WTC11 (cell line): ENCODE data around the gene TP73. TPM values are rescaled to one million over a fixed set of nuclear protein-coding genes. Genes with fewer than 3 reads are reported as not detected.
A peak's percentile ranks its signal among the peaks of the same experiment; 100 is the strongest.

Experiments used
- ATAC-seq: fragments of 200-7000 bp; cut with Tn5 transposase; 2 replicates; pipeline ENCODE4 v1.10.0; 2021; ENCODE audit warnings: mild to moderate bottlenecking, moderate library complexity
- CTCF ChIA-PET: fragments of 300-600 bp; sonication (Branson Sonifier 250); formaldehyde crosslinking; loops from one replicate; lab custom pipeline; 2021; ENCODE audit warnings: antibody characterized with exemption; lab: Charles Lee
- POLR2A ChIA-PET: fragments of 350-600 bp; sonication (Branson Sonifier 250); formaldehyde crosslinking; loops from one replicate; lab custom pipeline; 2021; ENCODE audit warnings: antibody characterized with exemption; lab: Charles Lee
- DNase-seq: peaks from one replicate; pipeline ENCODE4 v3.0.0; 2021; ENCODE audit warnings: low spot score
- H3K27ac Mint-ChIP-seq: 2 replicates; pipeline ENCODE4 v1.8.0; 2021; ENCODE audit warnings: mixed read lengths
- H3K27me3 Mint-ChIP-seq: 2 replicates; pipeline ENCODE4 v1.8.0; 2021; ENCODE audit warnings: low read depth, mild to moderate bottlenecking, moderate library complexity, mixed read lengths
- H3K36me3 Mint-ChIP-seq: 2 replicates; pipeline ENCODE4 v1.8.0; 2021; ENCODE audit warnings: mixed read lengths
- H3K4me1 Mint-ChIP-seq: 2 replicates; pipeline ENCODE4 v1.8.0; 2022; ENCODE audit warnings: mixed read lengths
- H3K4me3 Mint-ChIP-seq: 2 replicates; pipeline ENCODE4 v1.8.0; 2021; ENCODE audit warnings: mild to moderate bottlenecking, moderate library complexity, mixed read lengths
- H3K9me3 Mint-ChIP-seq: 2 replicates; pipeline ENCODE4 v1.8.0; 2021; ENCODE audit warnings: mixed read lengths
- CREM ChIP-seq: sonication (generic); formaldehyde crosslinking; IDR thresholded peaks from 2 replicates; pipeline ENCODE4 v1.8.1; 2022; ENCODE audit warnings: mild to moderate bottlenecking, missing genetic modification reagents, moderate library complexity
- ELF4 ChIP-seq: sonication (generic); formaldehyde crosslinking; IDR thresholded peaks from 2 replicates; pipeline ENCODE4 v1.8.1; 2022; ENCODE audit warnings: low read depth, mild to moderate bottlenecking, moderate library complexity, missing genetic modification reagents
- FOXK1 ChIP-seq: sonication (generic); formaldehyde crosslinking; IDR thresholded peaks from 2 replicates; pipeline ENCODE4 v1.8.0; 2022; ENCODE audit warnings: mild to moderate bottlenecking, moderate library complexity, missing genetic modification reagents
- GRHL2 ChIP-seq: fragments of 250-450 bp; sonication (Bioruptor Pico); IDR thresholded peaks from 2 replicates; pipeline ENCODE4 v1.8.0; 2022; ENCODE audit warnings: mild to moderate bottlenecking, moderate library complexity; ENCODE audit not compliant: insufficient replicate concordance, severe bottlenecking
- GTF2I ChIP-seq: fragments of 250-450 bp; sonication (Bioruptor Pico); conservative IDR thresholded peaks from 2 replicates; pipeline ENCODE4 v1.4.0; 2021; ENCODE audit warnings: mild to moderate bottlenecking
- JAZF1 ChIP-seq: fragments of 250-450 bp; sonication (Bioruptor Pico); IDR thresholded peaks from 2 replicates; pipeline ENCODE4 v1.9.0; 2021; ENCODE audit warnings: moderate library complexity, mild to moderate bottlenecking, inconsistent platforms
- NFATC4 ChIP-seq: fragments of 250-450 bp; sonication (Bioruptor Pico); IDR thresholded peaks from 2 replicates; pipeline ENCODE4 v1.9.0; 2021; ENCODE audit warnings: mild to moderate bottlenecking
- NFYB ChIP-seq: sonication (generic); formaldehyde crosslinking; conservative IDR thresholded peaks from 2 replicates; pipeline ENCODE4 v1.8.0; 2022; ENCODE audit warnings: low read depth, missing genetic modification reagents
- NR3C1 ChIP-seq: sonication (generic); formaldehyde crosslinking; conservative IDR thresholded peaks from 2 replicates; pipeline ENCODE4 v1.8.1; 2023; ENCODE audit warnings: low read depth, mild to moderate bottlenecking, missing genetic modification reagents
- RELA ChIP-seq: sonication (generic); formaldehyde crosslinking; IDR thresholded peaks from 2 replicates; pipeline ENCODE4 v1.8.1; 2022; ENCODE audit warnings: missing genetic modification reagents, mild to moderate bottlenecking, borderline replicate concordance
- SMAD4 ChIP-seq: sonication (generic); formaldehyde crosslinking; IDR thresholded peaks from 2 replicates; pipeline ENCODE4 v1.8.0; 2022; ENCODE audit warnings: mild to moderate bottlenecking, missing genetic modification reagents
- ZNF138 ChIP-seq: sonication (generic); formaldehyde crosslinking; conservative IDR thresholded peaks from 2 replicates; pipeline ENCODE4 v1.8.1; 2022; ENCODE audit warnings: mild to moderate bottlenecking, moderate library complexity, missing genetic modification reagents
- ZNF423 ChIP-seq: fragments of 250-450 bp; sonication (Bioruptor Pico); IDR thresholded peaks from 2 replicates; pipeline ENCODE4 v2.1.2; 2022; ENCODE audit warnings: mild to moderate bottlenecking, moderate library complexity
- total RNA-seq: library from RNA; stranded (reverse); gene quantifications from 3 replicates; pipeline ENCODE4 v1.2.3, GENCODE V29; 2021
- TF ChIP-seq, protein P1 (sequence below): sonication (generic); formaldehyde crosslinking; IDR thresholded peaks from 2 replicates; pipeline ENCODE4 v1.8.0; 2022; ENCODE audit warnings: mild to moderate bottlenecking, missing genetic modification reagents
- TF ChIP-seq, protein P2 (sequence below): sonication (generic); formaldehyde crosslinking; IDR thresholded peaks from 2 replicates; pipeline ENCODE4 v1.8.1; 2022; ENCODE audit warnings: mild to moderate bottlenecking, moderate library complexity, missing genetic modification reagents
- TF ChIP-seq, protein P3 (sequence below): sonication (generic); formaldehyde crosslinking; IDR thresholded peaks from 2 replicates; pipeline ENCODE4 v1.8.0; 2023; ENCODE audit warnings: missing genetic modification reagents, mild to moderate bottlenecking, borderline replicate concordance
- TF ChIP-seq, protein P4 (sequence below): fragments of 250-450 bp; sonication (Bioruptor Pico); IDR thresholded peaks from 2 replicates; pipeline ENCODE4 v1.9.0; 2021; ENCODE audit warnings: mild to moderate bottlenecking
- TF ChIP-seq, protein P5 (sequence below): sonication (generic); formaldehyde crosslinking; IDR thresholded peaks from 2 replicates; pipeline ENCODE4 v1.8.1; 2023; ENCODE audit warnings: mild to moderate bottlenecking, missing genetic modification reagents, moderate library complexity
- TF ChIP-seq, protein P6 (sequence below): sonication (generic); formaldehyde crosslinking; IDR thresholded peaks from 2 replicates; pipeline ENCODE4 v1.8.0; 2022; ENCODE audit warnings: mild to moderate bottlenecking, missing genetic modification reagents

Gene TP73
- total RNA-seq, 1 experiment from 2014 or later = 5.7 TPM

DNA sequence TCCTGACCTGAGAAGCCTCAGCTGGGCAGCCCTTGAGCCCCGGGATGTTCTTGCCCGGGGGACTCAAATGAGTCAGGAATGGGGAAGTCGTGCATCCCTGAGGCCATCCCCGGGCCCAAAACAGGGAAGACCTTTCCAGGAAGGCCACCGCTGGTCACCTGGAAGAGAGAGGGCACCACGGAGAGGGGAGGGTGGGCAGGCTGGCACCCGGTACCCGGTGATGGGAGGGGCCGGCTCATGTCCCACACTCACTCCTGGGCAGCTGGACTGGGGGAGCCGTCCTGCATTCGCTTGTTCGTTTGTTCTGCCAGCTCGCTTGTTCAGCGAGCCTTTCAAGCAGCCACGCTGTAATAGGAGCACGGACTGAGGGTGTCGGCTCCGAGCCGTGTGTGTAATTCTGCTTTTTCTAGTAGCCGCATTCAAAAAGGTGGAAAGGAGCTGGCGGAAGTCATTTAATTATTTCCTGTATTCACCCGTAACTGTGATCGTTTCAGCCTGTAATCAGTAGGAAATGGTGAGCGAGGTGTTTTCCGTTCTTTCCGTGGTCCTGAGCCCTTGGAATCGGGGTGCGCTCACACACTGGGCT, 51.6 kb downstream of the TP73 start:
- Mint-ChIP-seq H3K4me3 (no peak overlapping the region), H3K27ac (peak overlapping the region; percentile 36; the same call in 1 of the 2 replicates), H3K27me3 (peaks cover 4% of the 10 kb centered on the region), H3K4me1 (peaks cover 11% of the 10 kb centered on the region), H3K9me3 (no peaks in the 10 kb centered on the region), H3K36me3 (no peaks in the 10 kb centered on the region)
- ChIA-PET POLR2A (interaction anchor here (0.6 kb wide), 1 partner anchor 12 kb away, joined by 3 read pairs; no protein-coding TSS in a partner anchor), CTCF (interaction anchor here (1.2 to 3.5 kb wide), 2 partner anchors 21 to 23 kb away, joined by 3 to 23 read pairs; no protein-coding TSS in a partner anchor)
- TF ChIP-seq GRHL2 = no peak
- no peak for TF ChIP-seq SMAD4 (CRISPR knock-in tag)
- TF ChIP-seq NFYB (CRISPR knock-in tag) = no peak
- TF ChIP-seq NFATC4 = no peak
- TF ChIP-seq, protein P1, sequence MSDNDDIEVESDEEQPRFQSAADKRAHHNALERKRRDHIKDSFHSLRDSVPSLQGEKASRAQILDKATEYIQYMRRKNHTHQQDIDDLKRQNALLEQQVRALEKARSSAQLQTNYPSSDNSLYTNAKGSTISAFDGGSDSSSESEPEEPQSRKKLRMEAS (CRISPR knock-in tag) = no peak
- TF ChIP-seq ZNF423 = no peak
- TF ChIP-seq, protein P2, sequence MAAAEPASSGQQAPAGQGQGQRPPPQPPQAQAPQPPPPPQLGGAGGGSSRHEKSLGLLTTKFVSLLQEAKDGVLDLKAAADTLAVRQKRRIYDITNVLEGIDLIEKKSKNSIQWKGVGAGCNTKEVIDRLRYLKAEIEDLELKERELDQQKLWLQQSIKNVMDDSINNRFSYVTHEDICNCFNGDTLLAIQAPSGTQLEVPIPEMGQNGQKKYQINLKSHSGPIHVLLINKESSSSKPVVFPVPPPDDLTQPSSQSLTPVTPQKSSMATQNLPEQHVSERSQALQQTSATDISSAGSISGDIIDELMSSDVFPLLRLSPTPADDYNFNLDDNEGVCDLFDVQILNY (CRISPR knock-in tag) = no peak
- no peak for TF ChIP-seq JAZF1 (CRISPR knock-in tag)
- DNase-seq (no peak), ATAC-seq (no peak)

DNA sequence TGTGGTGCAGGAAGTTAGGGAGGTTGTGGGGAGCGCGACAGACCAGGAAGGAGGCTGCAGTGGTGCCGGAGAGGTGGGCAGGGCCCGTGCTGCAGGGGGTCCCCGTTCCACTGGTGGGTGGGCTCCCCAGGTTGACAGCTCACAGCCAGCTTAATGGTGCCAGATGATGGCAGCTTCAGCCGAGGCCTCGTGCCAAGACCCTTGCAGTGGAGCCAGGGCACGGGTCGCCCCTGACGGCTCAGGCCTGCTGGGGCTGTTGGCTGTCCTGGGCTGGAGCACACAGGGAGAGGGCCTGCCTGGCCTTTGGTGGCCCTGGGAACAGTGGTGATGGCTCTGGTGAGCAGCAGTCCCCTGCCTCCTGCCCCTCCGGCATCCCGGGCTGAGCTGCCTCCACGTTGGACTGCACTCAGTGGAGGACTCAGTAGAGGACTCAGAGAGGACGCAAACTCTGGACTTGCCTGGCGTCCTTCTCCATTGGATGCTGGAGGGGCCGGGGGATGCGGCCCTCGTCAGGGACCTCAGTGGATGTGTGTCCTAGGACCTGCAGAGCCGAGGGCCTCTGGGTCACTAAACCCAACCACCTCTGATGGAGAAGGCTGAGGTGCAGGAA, 53.1 kb downstream of the TP73 start:
- H3K4me1 Mint-ChIP-seq = peaks cover 15% of the 10 kb centered on the region
- CTCF ChIA-PET = interaction anchor here (1.2 to 3.6 kb wide), 4 partner anchors 10 to 252 kb away, joined by 3 to 22 read pairs (median 6); no protein-coding TSS in a partner anchor

More for the DNA sequence above, 53.1 kb downstream of the TP73 start:
- TF ChIP-seq, protein P3, sequence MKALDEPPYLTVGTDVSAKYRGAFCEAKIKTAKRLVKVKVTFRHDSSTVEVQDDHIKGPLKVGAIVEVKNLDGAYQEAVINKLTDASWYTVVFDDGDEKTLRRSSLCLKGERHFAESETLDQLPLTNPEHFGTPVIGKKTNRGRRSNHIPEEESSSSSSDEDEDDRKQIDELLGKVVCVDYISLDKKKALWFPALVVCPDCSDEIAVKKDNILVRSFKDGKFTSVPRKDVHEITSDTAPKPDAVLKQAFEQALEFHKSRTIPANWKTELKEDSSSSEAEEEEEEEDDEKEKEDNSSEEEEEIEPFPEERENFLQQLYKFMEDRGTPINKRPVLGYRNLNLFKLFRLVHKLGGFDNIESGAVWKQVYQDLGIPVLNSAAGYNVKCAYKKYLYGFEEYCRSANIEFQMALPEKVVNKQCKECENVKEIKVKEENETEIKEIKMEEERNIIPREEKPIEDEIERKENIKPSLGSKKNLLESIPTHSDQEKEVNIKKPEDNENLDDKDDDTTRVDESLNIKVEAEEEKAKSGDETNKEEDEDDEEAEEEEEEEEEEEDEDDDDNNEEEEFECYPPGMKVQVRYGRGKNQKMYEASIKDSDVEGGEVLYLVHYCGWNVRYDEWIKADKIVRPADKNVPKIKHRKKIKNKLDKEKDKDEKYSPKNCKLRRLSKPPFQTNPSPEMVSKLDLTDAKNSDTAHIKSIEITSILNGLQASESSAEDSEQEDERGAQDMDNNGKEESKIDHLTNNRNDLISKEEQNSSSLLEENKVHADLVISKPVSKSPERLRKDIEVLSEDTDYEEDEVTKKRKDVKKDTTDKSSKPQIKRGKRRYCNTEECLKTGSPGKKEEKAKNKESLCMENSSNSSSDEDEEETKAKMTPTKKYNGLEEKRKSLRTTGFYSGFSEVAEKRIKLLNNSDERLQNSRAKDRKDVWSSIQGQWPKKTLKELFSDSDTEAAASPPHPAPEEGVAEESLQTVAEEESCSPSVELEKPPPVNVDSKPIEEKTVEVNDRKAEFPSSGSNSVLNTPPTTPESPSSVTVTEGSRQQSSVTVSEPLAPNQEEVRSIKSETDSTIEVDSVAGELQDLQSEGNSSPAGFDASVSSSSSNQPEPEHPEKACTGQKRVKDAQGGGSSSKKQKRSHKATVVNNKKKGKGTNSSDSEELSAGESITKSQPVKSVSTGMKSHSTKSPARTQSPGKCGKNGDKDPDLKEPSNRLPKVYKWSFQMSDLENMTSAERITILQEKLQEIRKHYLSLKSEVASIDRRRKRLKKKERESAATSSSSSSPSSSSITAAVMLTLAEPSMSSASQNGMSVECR (CRISPR knock-in tag) = no peak
- no peak for TF ChIP-seq ZNF138 (CRISPR knock-in tag)
- no peak for TF ChIP-seq FOXK1 (CRISPR knock-in tag)
- TF ChIP-seq, protein P4, sequence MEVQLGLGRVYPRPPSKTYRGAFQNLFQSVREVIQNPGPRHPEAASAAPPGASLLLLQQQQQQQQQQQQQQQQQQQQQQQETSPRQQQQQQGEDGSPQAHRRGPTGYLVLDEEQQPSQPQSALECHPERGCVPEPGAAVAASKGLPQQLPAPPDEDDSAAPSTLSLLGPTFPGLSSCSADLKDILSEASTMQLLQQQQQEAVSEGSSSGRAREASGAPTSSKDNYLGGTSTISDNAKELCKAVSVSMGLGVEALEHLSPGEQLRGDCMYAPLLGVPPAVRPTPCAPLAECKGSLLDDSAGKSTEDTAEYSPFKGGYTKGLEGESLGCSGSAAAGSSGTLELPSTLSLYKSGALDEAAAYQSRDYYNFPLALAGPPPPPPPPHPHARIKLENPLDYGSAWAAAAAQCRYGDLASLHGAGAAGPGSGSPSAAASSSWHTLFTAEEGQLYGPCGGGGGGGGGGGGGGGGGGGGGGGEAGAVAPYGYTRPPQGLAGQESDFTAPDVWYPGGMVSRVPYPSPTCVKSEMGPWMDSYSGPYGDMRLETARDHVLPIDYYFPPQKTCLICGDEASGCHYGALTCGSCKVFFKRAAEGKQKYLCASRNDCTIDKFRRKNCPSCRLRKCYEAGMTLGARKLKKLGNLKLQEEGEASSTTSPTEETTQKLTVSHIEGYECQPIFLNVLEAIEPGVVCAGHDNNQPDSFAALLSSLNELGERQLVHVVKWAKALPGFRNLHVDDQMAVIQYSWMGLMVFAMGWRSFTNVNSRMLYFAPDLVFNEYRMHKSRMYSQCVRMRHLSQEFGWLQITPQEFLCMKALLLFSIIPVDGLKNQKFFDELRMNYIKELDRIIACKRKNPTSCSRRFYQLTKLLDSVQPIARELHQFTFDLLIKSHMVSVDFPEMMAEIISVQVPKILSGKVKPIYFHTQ (CRISPR knock-in tag) = no peak
- TF ChIP-seq, protein P5, sequence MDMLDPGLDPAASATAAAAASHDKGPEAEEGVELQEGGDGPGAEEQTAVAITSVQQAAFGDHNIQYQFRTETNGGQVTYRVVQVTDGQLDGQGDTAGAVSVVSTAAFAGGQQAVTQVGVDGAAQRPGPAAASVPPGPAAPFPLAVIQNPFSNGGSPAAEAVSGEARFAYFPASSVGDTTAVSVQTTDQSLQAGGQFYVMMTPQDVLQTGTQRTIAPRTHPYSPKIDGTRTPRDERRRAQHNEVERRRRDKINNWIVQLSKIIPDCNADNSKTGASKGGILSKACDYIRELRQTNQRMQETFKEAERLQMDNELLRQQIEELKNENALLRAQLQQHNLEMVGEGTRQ (CRISPR knock-in tag) = no peak
- TF ChIP-seq GTF2I = no peak
- TF ChIP-seq RELA = no peak
- no peak for TF ChIP-seq NR3C1 (CRISPR knock-in tag)
- TF ChIP-seq ELF4 (CRISPR knock-in tag) = no peak
- TF ChIP-seq CREM (CRISPR knock-in tag) = no peak
- TF ChIP-seq, protein P6, sequence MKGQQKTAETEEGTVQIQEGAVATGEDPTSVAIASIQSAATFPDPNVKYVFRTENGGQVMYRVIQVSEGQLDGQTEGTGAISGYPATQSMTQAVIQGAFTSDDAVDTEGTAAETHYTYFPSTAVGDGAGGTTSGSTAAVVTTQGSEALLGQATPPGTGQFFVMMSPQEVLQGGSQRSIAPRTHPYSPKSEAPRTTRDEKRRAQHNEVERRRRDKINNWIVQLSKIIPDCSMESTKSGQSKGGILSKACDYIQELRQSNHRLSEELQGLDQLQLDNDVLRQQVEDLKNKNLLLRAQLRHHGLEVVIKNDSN (CRISPR knock-in tag) = no peak
- DNase-seq (no peak), ATAC-seq (no peak)
- Mint-ChIP-seq H3K4me3 (no peak overlapping the region), H3K27me3 (peaks cover 4% of the 10 kb centered on the region), H3K36me3 (no peaks in the 10 kb centered on the region), H3K27ac (no peak overlapping the region), H3K9me3 (no peaks in the 10 kb centered on the region)
- POLR2A ChIA-PET = no interaction called here
